Thoracic aorta (tissue), 2 donors: Measurements from ENCODE around the gene MARS2. TPM values are rescaled to one million over a fixed set of nuclear protein-coding genes. Genes with fewer than 3 reads are reported as not detected.
"Not testable (repeated sequence)": the region's sequence is repeated elsewhere in the genome, so short reads cannot be mapped to it uniquely, and the experiment has no call there.

ENCODE experiments used
- ATAC-seq: fragments of 150-250 bp; one replicate; pipeline ENCODE4 v1.8.0; 2017; ENCODE audit warnings: low read depth; ENCODE audit not compliant: insufficient number of reproducible peaks, low FRiP score
- DNase-seq: peaks from one replicate; pipeline ENCODE4 v3.0.0-alpha.2; 2020; ENCODE audit warnings: low spot score
- H3K27ac ChIP-seq, 2 donors: fragments of 200-600 bp; sonication (generic); 1 replicate in 1 of 2; 2 replicates in 1 of 2; pipeline ENCODE4 v1.5.1; 2016; ENCODE audit warnings: mild to moderate bottlenecking in 2 of 2, moderate library complexity in 2 of 2
- H3K27me3 ChIP-seq: fragments of 200-600 bp; sonication (generic); replicated peaks from 2 replicates; pipeline ENCODE4 v1.6.0; 2016; ENCODE audit warnings: mild to moderate bottlenecking; ENCODE audit not compliant: insufficient read depth
- H3K36me3 ChIP-seq: fragments of 200-600 bp; sonication (generic); one replicate; pipeline ENCODE4 v1.5.1; 2016
- H3K4me1 ChIP-seq, 2 donors: fragments of 200-600 bp; sonication (generic); 1 replicate in 1 of 2; 2 replicates in 1 of 2; pipeline versions ENCODE4 v1.5.1 to v1.6.0; 2016; ENCODE audit warnings: low read depth in 2 of 2, mild to moderate bottlenecking in 1 of 2; ENCODE audit not compliant: control insufficient read depth in 1 of 2
- H3K4me3 ChIP-seq: fragments of 200-600 bp; sonication (generic); 2 replicates; pipeline ENCODE4 v1.5.1; 2016; ENCODE audit warnings: mild to moderate bottlenecking
- H3K9me3 ChIP-seq: fragments of 200-600 bp; sonication (generic); 2 replicates; pipeline ENCODE4 v1.5.1; 2016
- total RNA-seq, 2 donors: library from RNA; depleted of rRNA; stranded (reverse); fragments of >200 nt; gene quantifications; one replicate each; pipeline versions ENCODE4 v1.1.0 to v1.2.3, GENCODE V29; 2016
- TF ChIP-seq, protein P1 (sequence below): fragments of 200-600 bp; sonication (generic); IDR thresholded peaks from one replicate; pipeline ENCODE4 v1.5.1; 2019; ENCODE audit warnings: antibody characterized with exemption

MARS2 gene
- total RNA-seq, 2 donors from 2014 or later, result 1.5 to 12.3 TPM

DNA sequence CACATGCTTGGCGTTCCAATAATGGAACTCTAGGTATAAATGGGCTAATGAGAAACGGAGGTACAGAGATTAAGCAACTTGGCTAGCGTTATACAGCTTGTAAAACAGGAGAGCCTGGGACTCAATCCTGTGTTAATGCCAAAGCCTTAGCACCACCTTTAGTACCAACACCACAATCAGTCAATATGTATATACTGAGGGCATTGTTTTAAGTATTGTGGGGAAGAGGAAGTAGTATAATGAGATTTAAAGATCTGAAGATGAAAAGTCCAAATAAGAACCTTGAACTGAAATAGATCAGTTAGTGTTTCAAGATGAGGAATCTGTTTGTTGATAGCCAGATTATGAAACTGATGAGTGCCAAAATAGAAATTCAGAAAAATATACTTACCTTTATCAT is 8.1 kb downstream of the MARS2 start:
- no peak for DNase-seq
- Histone ChIP-seq H3K9me3 (no peaks in the 10 kb centered on the region), H3K4me1 (peaks cover 3 to 8% of the 10 kb centered on the region in 2 donors), H3K4me3 (no peak overlapping the region), H3K27ac (no peak overlapping the region), H3K27me3 (no peaks in the 10 kb centered on the region), H3K36me3 (no peaks in the 10 kb centered on the region)
- no peak for ATAC-seq
- TF ChIP-seq, protein P1, sequence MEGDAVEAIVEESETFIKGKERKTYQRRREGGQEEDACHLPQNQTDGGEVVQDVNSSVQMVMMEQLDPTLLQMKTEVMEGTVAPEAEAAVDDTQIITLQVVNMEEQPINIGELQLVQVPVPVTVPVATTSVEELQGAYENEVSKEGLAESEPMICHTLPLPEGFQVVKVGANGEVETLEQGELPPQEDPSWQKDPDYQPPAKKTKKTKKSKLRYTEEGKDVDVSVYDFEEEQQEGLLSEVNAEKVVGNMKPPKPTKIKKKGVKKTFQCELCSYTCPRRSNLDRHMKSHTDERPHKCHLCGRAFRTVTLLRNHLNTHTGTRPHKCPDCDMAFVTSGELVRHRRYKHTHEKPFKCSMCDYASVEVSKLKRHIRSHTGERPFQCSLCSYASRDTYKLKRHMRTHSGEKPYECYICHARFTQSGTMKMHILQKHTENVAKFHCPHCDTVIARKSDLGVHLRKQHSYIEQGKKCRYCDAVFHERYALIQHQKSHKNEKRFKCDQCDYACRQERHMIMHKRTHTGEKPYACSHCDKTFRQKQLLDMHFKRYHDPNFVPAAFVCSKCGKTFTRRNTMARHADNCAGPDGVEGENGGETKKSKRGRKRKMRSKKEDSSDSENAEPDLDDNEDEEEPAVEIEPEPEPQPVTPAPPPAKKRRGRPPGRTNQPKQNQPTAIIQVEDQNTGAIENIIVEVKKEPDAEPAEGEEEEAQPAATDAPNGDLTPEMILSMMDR, result no peak

DNA sequence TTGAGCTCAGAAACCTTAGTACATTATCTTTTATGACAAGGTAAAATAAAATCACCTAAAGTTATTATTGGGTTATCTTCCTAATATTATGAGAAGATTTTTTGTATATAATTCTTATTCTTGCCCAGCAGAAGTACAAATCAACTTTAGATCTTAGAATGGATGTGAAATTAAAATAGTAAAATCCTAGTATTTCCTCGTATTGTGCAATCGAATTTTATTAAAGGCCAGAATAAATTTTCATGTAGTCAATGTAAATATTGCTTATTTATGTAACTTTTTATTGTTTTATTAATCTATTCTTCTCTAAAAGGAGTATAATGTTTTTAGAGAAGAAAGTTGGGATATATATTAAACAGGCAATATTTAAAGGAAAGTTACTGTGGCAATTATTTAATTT is 12.7 kb downstream of the MARS2 start:
- Histone ChIP-seq H3K36me3 (no peaks in the 10 kb centered on the region), H3K4me3 (no peak overlapping the region), H3K27ac (no peak overlapping the region), H3K4me1 (no peaks in the 10 kb centered on the region), H3K27me3 (no peaks in the 10 kb centered on the region), H3K9me3 (no peaks in the 10 kb centered on the region)
- ATAC-seq (no peak), DNase-seq (no peak)
- TF ChIP-seq, protein P1, result no peak

DNA sequence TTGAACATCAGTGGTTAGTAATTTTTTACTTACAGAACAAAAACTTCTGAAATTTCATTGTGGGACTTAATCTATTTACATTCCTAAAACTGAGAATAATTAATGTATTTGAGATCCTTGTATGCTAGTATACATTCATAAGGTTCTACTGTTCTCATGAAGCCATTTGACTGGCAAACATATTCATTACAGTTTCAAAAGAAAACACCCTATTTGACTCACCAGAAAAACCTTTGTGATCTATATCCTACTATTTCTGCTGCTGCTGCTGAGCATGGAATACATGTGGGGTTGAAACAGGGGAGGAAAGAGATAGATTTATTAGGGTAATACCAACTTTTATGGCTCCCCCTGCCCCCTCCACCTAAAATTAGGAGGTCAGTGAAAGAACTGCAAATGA is 21.8 kb downstream of the MARS2 start:
- TF ChIP-seq, protein P1, result no peak
- no peak for DNase-seq
- H3K9me3 ChIP-seq, result no peaks in the 10 kb centered on the region
- no peak for ATAC-seq
- H3K36me3 ChIP-seq, result no peaks in the 10 kb centered on the region
- no peaks in the 10 kb centered on the region for H3K27me3 ChIP-seq
- H3K4me3 ChIP-seq, result no peak overlapping the region
- no peaks in the 10 kb centered on the region for H3K4me1 ChIP-seq
- no peak overlapping the region for H3K27ac ChIP-seq

DNA sequence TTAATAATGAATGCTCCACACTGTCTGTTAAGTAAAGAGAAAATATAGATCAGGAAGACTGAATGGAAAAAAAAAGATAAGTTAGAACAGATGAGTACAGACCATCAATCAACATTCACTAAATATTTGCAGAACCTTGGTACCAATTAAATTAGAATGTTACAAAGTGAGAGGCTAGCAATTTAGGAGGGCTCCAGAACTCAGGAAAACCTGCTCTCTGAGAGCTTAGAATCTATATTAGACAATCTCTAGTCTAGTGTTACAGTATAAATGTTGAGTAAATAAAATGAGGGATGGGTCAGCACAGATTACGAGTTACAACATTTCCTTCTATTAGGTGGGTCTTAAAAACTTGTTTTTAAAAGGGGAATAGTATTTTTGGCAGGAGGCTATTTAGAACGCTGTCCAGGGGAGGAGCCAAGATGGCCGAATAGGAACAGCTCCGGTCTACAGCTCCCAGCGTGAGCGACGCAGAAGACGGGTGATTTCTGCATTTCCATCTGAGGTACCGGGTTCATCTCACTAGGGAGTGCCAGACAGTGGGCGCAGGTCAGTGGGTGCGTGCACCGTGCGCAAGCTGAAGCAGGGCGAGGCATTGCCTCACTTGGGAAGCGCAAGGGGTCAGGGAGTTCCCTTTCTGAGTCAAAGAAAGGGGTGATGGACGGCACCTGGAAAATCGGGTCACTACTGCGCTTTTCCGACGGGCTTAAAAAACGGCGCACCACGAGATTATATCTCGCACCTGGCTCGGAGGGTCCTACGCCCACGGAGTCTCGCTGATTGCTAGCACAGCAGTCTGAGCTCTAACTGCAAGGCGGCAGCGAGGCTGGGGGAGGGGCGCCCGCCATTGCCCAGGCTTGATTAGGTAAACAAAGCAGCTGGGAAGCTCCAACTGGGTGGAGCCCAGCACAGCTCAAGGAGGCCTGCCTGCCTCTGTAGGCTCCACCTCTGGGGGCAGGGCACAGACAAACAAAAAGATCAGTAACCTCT is 23.7 kb downstream of the MARS2 start:
- H3K4me3 ChIP-seq, H3K27ac ChIP-seq, H3K4me1 ChIP-seq, H3K36me3 ChIP-seq, DNase-seq, H3K27me3 ChIP-seq, H3K9me3 ChIP-seq, ATAC-seq: not testable (repeated sequence)

DNA sequence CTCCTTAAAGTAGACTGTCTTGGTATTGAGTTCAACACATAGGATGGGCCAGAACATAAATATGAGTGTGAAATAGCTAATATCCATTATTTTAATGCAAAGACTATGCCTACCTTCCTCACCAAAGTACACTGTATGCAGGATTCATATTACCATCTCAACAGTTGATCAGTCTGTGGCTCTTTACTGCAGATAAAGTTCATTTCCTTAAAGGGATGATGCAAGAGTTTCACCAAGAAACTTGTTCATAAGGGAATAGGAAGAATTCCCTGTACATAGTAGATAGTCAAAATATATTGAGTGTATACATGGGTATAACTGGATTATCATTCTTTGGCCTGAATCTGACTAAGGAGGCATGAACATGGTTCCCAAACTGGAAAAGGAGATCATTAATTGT is 35.0 kb downstream of the MARS2 start:
- H3K27ac ChIP-seq, result no peak overlapping the region

More for the DNA sequence above, 35.0 kb downstream of the MARS2 start:
- no peak overlapping the region for H3K4me3 ChIP-seq
- TF ChIP-seq, protein P1, result no peak
- H3K27me3 ChIP-seq, result no peaks in the 10 kb centered on the region
- no peak for ATAC-seq
- H3K4me1 ChIP-seq, result no peaks in the 10 kb centered on the region
- no peaks in the 10 kb centered on the region for H3K9me3 ChIP-seq
- no peaks in the 10 kb centered on the region for H3K36me3 ChIP-seq
- no peak for DNase-seq

Other genes with a start within 250 kb of the MARS2 start
- 100 to 1,000 TPM in 1 of 2 donors, 10 to 100 TPM in 1; 48.9 to 121 TPM for gene HSPD1, start 205.5 kb upstream of the MARS2 start, total RNA-seq
- 10 to 100 TPM; 26.3 to 45.0 TPM for gene HSPE1, start 205.0 kb upstream of the MARS2 start, total RNA-seq
- 10 to 100 TPM; 17.5 to 27.2 TPM for gene MOB4, start 189.3 kb upstream of the MARS2 start, total RNA-seq
- gene RFTN2, start 29.8 kb upstream of the MARS2 start, total RNA-seq, result 10 to 100 TPM in 1 of 2 donors, 1 to 10 TPM in 1; 9.3 to 18.9 TPM
- not detected for gene BOLL, start 80.0 kb downstream of the MARS2 start, total RNA-seq
- 10 to 100 TPM; 25.6 to 26.2 TPM for gene PLCL1, start 99.2 kb downstream of the MARS2 start, total RNA-seq